ENCODE data around the gene IL1RL2.

The IL1RL2 gene

DNA sequence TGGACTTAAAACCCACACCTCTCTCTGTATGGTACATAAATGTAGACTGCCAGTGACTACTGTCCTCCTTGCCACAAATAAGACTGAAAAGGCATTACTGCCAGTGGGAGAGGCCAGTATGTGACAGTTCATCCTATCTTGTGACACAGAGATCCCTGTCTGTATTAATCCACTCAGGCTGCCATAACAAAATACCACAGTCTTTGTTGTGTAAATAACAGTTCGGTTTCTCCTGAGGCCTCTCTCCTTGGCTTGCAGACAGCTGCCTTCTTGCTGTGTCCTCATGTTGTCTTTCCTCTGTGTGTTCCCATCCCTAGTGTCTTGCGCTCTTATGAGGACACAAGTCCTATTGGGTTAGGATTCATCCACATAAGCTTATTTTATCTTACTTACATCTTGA is 78.1 kb downstream of the IL1RL2 start:
- H3K56ac ChIP-seq (ENCODE audit: low read length) = no peak overlapping the region
- no peak overlapping the region for H2BK5ac ChIP-seq (ENCODE audit: low read length)
- H4K8ac ChIP-seq (ENCODE audit: low read depth, low read length) = no peak overlapping the region
- no peak overlapping the region for H2BK120ac ChIP-seq (ENCODE audit: low read depth, low read length)
- H3K4me2 ChIP-seq (ENCODE audit: low read length) = no peak overlapping the region
- H3K4me3 ChIP-seq (ENCODE audit: low read length) = no peak overlapping the region
- no peak overlapping the region for H3K9ac ChIP-seq (ENCODE audit: low read length)
- H3K79me1 ChIP-seq (ENCODE audit: low read length) = no peaks in the 10 kb centered on the region
- no peak overlapping the region for H4K5ac ChIP-seq (ENCODE audit: low read length)
- H2AK5ac ChIP-seq (ENCODE audit: low read length) = no peak overlapping the region
- no peaks in the 10 kb centered on the region for H3K4me1 ChIP-seq (ENCODE audit: control insufficient read depth, low read depth, low read length)
- H3K23ac ChIP-seq (ENCODE audit: low read length) = no peak overlapping the region
- H3K27me3 ChIP-seq (ENCODE audit: insufficient read depth, low read length, poor library complexity) = no peaks in the 10 kb centered on the region
- H3K4ac ChIP-seq (ENCODE audit: low read depth, low read length) = no peak overlapping the region
- H3K27ac ChIP-seq (ENCODE audit: low read depth, low read length) = no peak overlapping the region
- DNase-seq = no peak
- no peaks in the 10 kb centered on the region for H3K36me3 ChIP-seq (ENCODE audit: control insufficient read depth, insufficient read depth, low read length)
- H2BK15ac ChIP-seq (replicated peaks; ENCODE audit: low read depth) = no peak overlapping the region
- H3K79me2 ChIP-seq (ENCODE audit: control insufficient read depth, insufficient read depth, low read length) = no peaks in the 10 kb centered on the region
- WGBS (ENCODE audit: extremely low coverage, insufficient coverage, low lambda C conversion rate) = no CpG with 5 or more reads among the region's 2 CpGs
- no peak overlapping the region for H3K18ac ChIP-seq (ENCODE audit: low read length)

DNA sequence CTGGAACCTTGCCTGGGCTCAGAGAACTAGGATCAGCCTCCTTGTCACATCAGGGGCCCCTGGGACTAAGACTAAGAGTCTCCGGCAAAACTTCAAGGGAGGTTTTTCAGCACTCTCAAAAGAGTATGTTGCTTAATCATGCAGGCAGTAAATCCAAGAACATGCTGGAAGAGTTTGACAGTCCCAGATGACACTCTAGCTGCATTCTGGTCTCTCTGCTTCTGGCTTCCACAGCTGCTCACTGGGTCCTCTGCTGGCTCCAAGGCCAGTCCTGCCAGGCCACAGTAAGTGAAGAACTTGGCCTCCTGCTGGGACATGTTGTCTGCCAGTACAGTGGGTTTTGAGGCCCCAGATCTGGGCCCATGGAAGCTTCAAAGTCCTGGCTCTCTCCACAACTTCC is 79.4 kb downstream of the IL1RL2 start:
- H3K4me1 ChIP-seq (ENCODE audit: control insufficient read depth, low read depth, low read length) = no peaks in the 10 kb centered on the region
- no peak overlapping the region for H2BK15ac ChIP-seq (replicated peaks; ENCODE audit: low read depth)
- H3K4me3 ChIP-seq (ENCODE audit: low read length) = no peak overlapping the region
- no peak overlapping the region for H2BK120ac ChIP-seq (ENCODE audit: low read depth, low read length)
- no peaks in the 10 kb centered on the region for H3K36me3 ChIP-seq (ENCODE audit: control insufficient read depth, insufficient read depth, low read length)
- H4K8ac ChIP-seq (ENCODE audit: low read depth, low read length) = no peak overlapping the region
- H3K79me2 ChIP-seq (ENCODE audit: control insufficient read depth, insufficient read depth, low read length) = no peaks in the 10 kb centered on the region
- H3K27ac ChIP-seq (ENCODE audit: low read depth, low read length) = no peak overlapping the region
- no peak for DNase-seq
- H4K5ac ChIP-seq (ENCODE audit: low read length) = no peak overlapping the region
- H3K27me3 ChIP-seq (ENCODE audit: insufficient read depth, low read length, poor library complexity) = no peaks in the 10 kb centered on the region
- H3K56ac ChIP-seq (ENCODE audit: low read length) = no peak overlapping the region
- H3K4ac ChIP-seq (ENCODE audit: low read depth, low read length) = no peak overlapping the region
- H3K79me1 ChIP-seq (ENCODE audit: low read length) = no peaks in the 10 kb centered on the region
- no peak overlapping the region for H3K23ac ChIP-seq (ENCODE audit: low read length)
- no peak overlapping the region for H3K18ac ChIP-seq (ENCODE audit: low read length)
- no peak overlapping the region for H2BK5ac ChIP-seq (ENCODE audit: low read length)
- H3K4me2 ChIP-seq (ENCODE audit: low read length) = no peak overlapping the region
- no peak overlapping the region for H2AK5ac ChIP-seq (ENCODE audit: low read length)
- H3K9ac ChIP-seq (ENCODE audit: low read length) = no peak overlapping the region
- no CpG with 5 or more reads among the region's 1 CpG for WGBS (ENCODE audit: extremely low coverage, insufficient coverage, low lambda C conversion rate)

DNA sequence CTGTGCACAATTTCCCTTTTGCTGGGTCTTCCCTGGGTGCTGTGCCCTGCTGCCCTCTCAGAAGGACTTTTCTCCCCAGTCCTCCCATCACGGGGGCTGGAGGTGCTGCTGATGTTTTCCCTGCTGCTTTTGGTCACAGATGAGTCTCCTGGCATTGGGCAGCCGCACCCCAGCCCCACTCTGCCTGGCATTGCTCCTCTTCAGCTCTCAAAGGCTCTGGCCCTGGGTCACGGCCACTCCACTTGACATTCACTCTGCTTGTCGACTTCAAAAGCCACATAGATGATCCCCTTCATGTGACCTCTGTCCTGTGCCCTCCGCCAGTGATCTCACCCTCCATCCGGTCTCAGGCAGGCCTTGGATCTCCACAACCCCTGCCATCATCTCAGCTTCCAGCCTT is 81.0 kb downstream of the IL1RL2 start:
- Histone ChIP-seq H4K5ac (ENCODE audit: low read length) (no peak overlapping the region), H3K4me3 (ENCODE audit: low read length) (no peak overlapping the region), H3K79me1 (ENCODE audit: low read length) (no peaks in the 10 kb centered on the region), H4K8ac (ENCODE audit: low read depth, low read length) (no peak overlapping the region), H3K36me3 (ENCODE audit: control insufficient read depth, insufficient read depth, low read length) (no peaks in the 10 kb centered on the region), H3K23ac (ENCODE audit: low read length) (no peak overlapping the region), H2BK5ac (ENCODE audit: low read length) (no peak overlapping the region), H3K27ac (ENCODE audit: low read depth, low read length) (no peak overlapping the region), H3K18ac (ENCODE audit: low read length) (no peak overlapping the region), H3K79me2 (ENCODE audit: control insufficient read depth, insufficient read depth, low read length) (no peaks in the 10 kb centered on the region), H3K4me2 (ENCODE audit: low read length) (no peak overlapping the region), H3K56ac (ENCODE audit: low read length) (no peak overlapping the region), H3K27me3 (ENCODE audit: insufficient read depth, low read length, poor library complexity) (no peaks in the 10 kb centered on the region), H3K9ac (ENCODE audit: low read length) (no peak overlapping the region), H2BK120ac (ENCODE audit: low read depth, low read length) (no peak overlapping the region), H2BK15ac (replicated peaks; ENCODE audit: low read depth) (no peak overlapping the region), H3K4ac (ENCODE audit: low read depth, low read length) (no peak overlapping the region), H2AK5ac (ENCODE audit: low read length) (no peak overlapping the region), H3K4me1 (ENCODE audit: control insufficient read depth, low read depth, low read length) (no peaks in the 10 kb centered on the region)
- WGBS (ENCODE audit: extremely low coverage, insufficient coverage, low lambda C conversion rate) = no CpG with 5 or more reads among the region's 6 CpGs
- no peak for DNase-seq

DNA sequence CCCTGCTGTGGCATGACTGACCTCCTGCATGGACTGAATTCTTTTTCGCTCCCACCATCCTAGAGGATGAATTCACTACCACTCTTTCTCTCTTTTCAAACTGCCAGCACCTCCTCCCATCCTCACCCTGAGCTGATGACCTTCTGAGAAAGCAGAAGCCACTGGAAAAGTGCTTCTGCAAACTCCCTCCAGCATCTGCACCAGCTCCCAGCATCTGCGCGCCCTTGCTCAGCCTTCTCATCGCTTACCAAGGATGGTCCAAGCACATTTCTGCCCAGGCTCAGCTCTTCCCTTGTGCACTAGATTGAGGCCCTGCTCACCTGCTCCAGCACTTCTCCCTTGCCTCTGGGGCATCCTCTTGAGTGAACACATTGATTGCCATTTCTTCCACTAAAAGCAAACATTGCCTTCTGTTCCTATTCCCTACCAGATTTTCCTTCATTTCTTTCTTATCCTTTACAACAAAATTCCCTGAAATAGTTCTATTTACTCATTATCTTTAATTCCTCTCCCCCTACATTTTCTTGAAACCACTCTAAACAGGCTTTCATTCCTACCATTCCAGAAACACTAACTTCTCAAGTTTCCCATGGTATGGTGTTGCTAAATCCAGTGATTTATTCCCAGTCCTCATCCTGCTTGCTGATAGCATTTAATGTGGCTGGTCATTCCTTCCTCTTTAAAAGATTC is 81.8 kb downstream of the IL1RL2 start:
- Histone ChIP-seq H3K23ac (ENCODE audit: low read length) (no peak overlapping the region), H3K36me3 (ENCODE audit: control insufficient read depth, insufficient read depth, low read length) (no peaks in the 10 kb centered on the region), H3K18ac (ENCODE audit: low read length) (no peak overlapping the region), H3K27me3 (ENCODE audit: insufficient read depth, low read length, poor library complexity) (no peaks in the 10 kb centered on the region), H3K9ac (ENCODE audit: low read length) (no peak overlapping the region), H3K4me2 (ENCODE audit: low read length) (no peak overlapping the region), H2BK5ac (ENCODE audit: low read length) (no peak overlapping the region), H3K4me1 (ENCODE audit: control insufficient read depth, low read depth, low read length) (no peaks in the 10 kb centered on the region), H4K5ac (ENCODE audit: low read length) (no peak overlapping the region), H3K79me1 (ENCODE audit: low read length) (no peaks in the 10 kb centered on the region), H2AK5ac (ENCODE audit: low read length) (no peak overlapping the region), H3K56ac (ENCODE audit: low read length) (no peak overlapping the region), H3K27ac (ENCODE audit: low read depth, low read length) (no peak overlapping the region), H4K8ac (ENCODE audit: low read depth, low read length) (no peak overlapping the region), H2BK120ac (ENCODE audit: low read depth, low read length) (no peak overlapping the region), H2BK15ac (replicated peaks; ENCODE audit: low read depth) (no peak overlapping the region), H3K4me3 (ENCODE audit: low read length) (no peak overlapping the region), H3K4ac (ENCODE audit: low read depth, low read length) (no peak overlapping the region), H3K79me2 (ENCODE audit: control insufficient read depth, insufficient read depth, low read length) (no peaks in the 10 kb centered on the region)
- no CpG with 5 or more reads among the region's 4 CpGs for WGBS (ENCODE audit: extremely low coverage, insufficient coverage, low lambda C conversion rate)
- no peak for DNase-seq

DNA sequence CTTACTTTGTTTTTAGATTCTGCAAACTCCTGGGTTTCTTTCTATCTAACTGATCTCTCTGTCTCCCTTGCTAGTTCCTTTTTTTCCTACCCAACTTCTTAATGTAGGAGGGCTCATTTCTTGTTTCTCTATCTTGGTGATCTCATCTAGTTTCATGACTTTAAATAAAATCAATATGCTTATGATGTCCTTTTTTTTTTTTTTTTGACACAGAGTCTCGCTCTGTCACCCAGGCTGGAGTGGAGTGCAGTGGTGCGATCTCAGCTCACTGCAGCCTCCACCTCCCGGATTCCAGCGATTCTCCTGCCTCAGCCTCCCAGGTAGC is 82.3 kb downstream of the IL1RL2 start:
- Histone ChIP-seq H2BK15ac (replicated peaks; ENCODE audit: low read depth) (no peak overlapping the region), H2BK120ac (ENCODE audit: low read depth, low read length) (no peak overlapping the region), H4K5ac (ENCODE audit: low read length) (no peak overlapping the region), H3K4ac (ENCODE audit: low read depth, low read length) (no peak overlapping the region), H3K27me3 (ENCODE audit: insufficient read depth, low read length, poor library complexity) (no peaks in the 10 kb centered on the region), H2BK5ac (ENCODE audit: low read length) (no peak overlapping the region), H3K36me3 (ENCODE audit: control insufficient read depth, insufficient read depth, low read length) (no peaks in the 10 kb centered on the region), H3K9ac (ENCODE audit: low read length) (no peak overlapping the region), H3K27ac (ENCODE audit: low read depth, low read length) (no peak overlapping the region), H3K4me2 (ENCODE audit: low read length) (no peak overlapping the region), H4K8ac (ENCODE audit: low read depth, low read length) (no peak overlapping the region), H3K23ac (ENCODE audit: low read length) (no peak overlapping the region), H2AK5ac (ENCODE audit: low read length) (no peak overlapping the region), H3K79me2 (ENCODE audit: control insufficient read depth, insufficient read depth, low read length) (no peaks in the 10 kb centered on the region), H3K4me3 (ENCODE audit: low read length) (no peak overlapping the region), H3K56ac (ENCODE audit: low read length) (no peak overlapping the region), H3K18ac (ENCODE audit: low read length) (no peak overlapping the region), H3K4me1 (ENCODE audit: control insufficient read depth, low read depth, low read length) (no peaks in the 10 kb centered on the region), H3K79me1 (ENCODE audit: low read length) (no peaks in the 10 kb centered on the region)
- no peak for DNase-seq
- WGBS (ENCODE audit: extremely low coverage, insufficient coverage, low lambda C conversion rate) = no CpG with 5 or more reads among the region's 4 CpGs

- H3K9ac ChIP-seq (ENCODE audit: low read length) = no peak overlapping the region
- no peak overlapping the region for H3K56ac ChIP-seq (ENCODE audit: low read length)
- H3K23ac ChIP-seq (ENCODE audit: low read length) = no peak overlapping the region
- no peak overlapping the region for H3K18ac ChIP-seq (ENCODE audit: low read length)
- no peak for DNase-seq
- no peak overlapping the region for H3K27ac ChIP-seq (ENCODE audit: low read depth, low read length)
- H3K4me2 ChIP-seq (ENCODE audit: low read length) = no peak overlapping the region
- no peak overlapping the region for H3K4ac ChIP-seq (ENCODE audit: low read depth, low read length)
- H3K79me2 ChIP-seq (ENCODE audit: control insufficient read depth, insufficient read depth, low read length) = no peaks in the 10 kb centered on the region
- H3K27me3 ChIP-seq (ENCODE audit: insufficient read depth, low read length, poor library complexity) = no peaks in the 10 kb centered on the region
- WGBS (ENCODE audit: extremely low coverage, insufficient coverage, low lambda C conversion rate) = no CpG with 5 or more reads among the region's 5 CpGs
- H2AK5ac ChIP-seq (ENCODE audit: low read length) = no peak overlapping the region
- H3K36me3 ChIP-seq (ENCODE audit: control insufficient read depth, insufficient read depth, low read length) = no peaks in the 10 kb centered on the region
- no peak overlapping the region for H2BK120ac ChIP-seq (ENCODE audit: low read depth, low read length)
- no peak overlapping the region for H4K8ac ChIP-seq (ENCODE audit: low read depth, low read length)
- H2BK5ac ChIP-seq (ENCODE audit: low read length) = no peak overlapping the region
- H2BK15ac ChIP-seq (replicated peaks; ENCODE audit: low read depth) = no peak overlapping the region
- no peak overlapping the region for H4K5ac ChIP-seq (ENCODE audit: low read length)
- H3K4me3 ChIP-seq (ENCODE audit: low read length) = no peak overlapping the region
- peaks cover under 1% of the 10 kb centered on the region for H3K4me1 ChIP-seq (ENCODE audit: control insufficient read depth, low read depth, low read length)
- H3K79me1 ChIP-seq (ENCODE audit: low read length) = no peaks in the 10 kb centered on the region
These were observed 85.0 kb downstream of the IL1RL2 start for GRCh38 chr2:102271844-102272243.

All from mesendoderm (in vitro differentiated cells).